Stimulated activated CD4-positive, alpha-beta T cell treated with anti-CD3 and anti-CD28 coated beads, Interleukin-1b, Interleukin-23, amount 100 ng/mL, for 1 hour (primary cell): ENCODE data around the gene CDK14.

ENCODE experiments used
- DNase-seq, 2 donors: peaks; one replicate each; pipeline ENCODE4 v3.0.0-alpha.2; 2020; ENCODE audit warnings: low read depth in 2 of 2

Gene CDK14

GRCh38 chr7:90596671-90597562 lies 796 bp downstream of the CDK14 start:
- DNase-seq = no peak

- DNase-seq = no peak
Measured at GRCh38 chr7:90597563-90598253, 1.6 kb downstream of the CDK14 start.

- no peak for DNase-seq
Measured at GRCh38 chr7:90599038-90599437, 2.9 kb downstream of the CDK14 start.

DNA sequence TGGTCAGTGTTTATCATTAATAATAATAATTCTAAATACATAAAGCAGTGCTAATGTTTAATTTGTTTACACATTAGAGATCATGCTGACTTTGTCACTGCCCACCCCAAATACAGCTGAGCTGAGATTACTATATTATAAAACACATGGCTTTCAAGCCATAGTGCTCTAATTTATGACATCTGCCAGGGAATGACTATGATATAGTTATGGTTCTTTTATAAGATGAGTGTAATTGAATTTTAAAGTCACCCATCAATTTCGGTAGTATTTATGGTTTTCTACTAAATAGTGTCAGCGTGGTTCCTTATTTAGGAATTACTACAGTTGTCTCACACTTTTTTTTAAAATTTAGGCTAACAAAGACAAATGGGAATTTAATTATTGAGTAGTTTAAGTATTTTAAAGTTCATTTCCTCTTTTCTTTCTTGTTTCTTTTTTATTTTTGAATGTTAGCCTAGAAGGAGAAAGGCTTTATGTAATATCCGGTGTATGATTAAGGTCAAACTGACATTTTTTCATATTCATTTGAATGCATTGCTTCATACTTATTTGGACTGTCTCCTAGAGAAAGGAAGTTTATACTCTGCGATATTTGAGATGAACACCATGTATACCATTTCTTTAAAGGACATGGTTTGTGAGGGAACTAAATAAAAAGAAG lies 3.9 kb downstream of the CDK14 start:
- DNase-seq = no peak

DNA sequence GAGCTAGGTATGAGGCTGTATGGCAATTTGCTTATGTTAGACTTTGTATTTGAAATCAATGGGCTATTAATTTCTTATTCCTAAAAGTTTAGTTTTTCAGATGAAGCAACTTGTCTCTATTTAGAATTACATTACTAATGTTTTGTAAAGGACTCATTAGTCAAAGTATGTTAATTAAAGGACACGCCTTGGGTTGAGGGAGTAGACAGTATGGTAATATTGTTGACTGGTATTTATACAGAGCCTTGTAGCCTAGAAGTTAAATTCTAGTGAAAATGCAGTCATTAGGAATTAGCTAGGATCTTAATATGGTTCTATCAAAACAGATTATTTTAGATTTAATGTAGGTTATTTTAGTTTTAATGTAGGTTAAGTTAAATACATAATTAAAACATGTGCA lies 6.2 kb downstream of the CDK14 start:
- DNase-seq = no peak

- DNase-seq = no peak
Measured at GRCh38 chr7:90603346-90603745, 7.2 kb downstream of the CDK14 start.

DNA sequence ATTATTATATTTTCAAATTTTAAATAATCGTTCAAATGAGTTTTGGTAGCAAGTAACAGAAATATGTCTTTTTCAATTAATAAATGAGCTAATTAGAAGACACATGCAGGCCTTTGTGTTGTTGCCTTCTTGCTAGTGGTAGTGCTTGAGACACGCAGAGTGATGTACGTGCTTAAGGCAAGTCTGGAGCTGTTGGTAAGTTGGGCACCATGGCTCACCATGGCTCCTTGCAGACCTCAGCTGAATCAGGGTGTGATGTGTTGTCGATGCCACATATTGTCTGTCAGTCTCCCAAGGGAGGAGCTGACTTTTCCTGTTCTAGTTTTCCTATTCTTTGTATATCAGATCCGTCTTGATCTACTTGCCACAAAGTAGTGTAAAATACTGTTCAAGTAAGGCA lies 8.3 kb downstream of the CDK14 start:
- no peak for DNase-seq

- DNase-seq = no peak
Measured at GRCh38 chr7:90605055-90605454, 8.9 kb downstream of the CDK14 start.

DNA sequence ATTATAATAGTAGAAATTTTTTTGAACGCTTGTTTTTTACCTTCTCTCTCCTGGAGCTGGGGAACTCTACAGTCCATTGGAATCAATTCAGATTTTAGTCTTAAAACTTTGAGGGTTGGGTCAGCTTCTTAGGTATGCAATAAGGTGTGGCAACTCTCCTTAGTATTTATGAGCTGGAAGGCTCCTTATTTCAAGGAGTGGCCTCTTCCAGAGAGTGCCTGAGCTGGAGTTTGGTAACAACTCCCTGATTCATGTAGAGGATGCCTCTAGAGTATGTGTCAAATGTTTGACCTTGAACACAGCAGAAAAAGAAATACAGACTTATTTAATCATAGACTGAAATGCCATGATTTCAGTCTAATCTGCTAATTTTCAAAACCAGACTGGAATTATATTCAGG lies 11.1 kb downstream of the CDK14 start:
- no peak for DNase-seq

DNA sequence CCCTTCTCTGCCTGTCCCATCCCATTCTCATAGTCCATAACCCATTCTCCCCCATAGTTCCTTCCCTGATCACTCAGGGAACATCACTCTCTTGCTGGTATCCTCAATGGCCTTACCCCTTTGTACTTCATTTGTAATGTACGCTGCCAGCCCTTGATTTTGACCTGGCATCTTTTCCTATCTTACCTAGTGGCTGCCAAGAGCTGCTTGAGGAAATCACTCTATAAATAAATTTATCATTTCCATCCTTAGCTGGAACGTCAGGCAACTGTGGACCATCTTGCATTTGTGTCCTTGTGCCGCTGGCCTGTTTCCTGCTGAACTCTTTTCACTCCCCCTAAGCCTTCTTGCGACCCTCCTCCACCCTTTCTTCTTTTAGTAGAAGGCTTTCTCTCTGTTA lies 14.0 kb downstream of the CDK14 start:
- DNase-seq = no peak

- no peak for DNase-seq
Measured at GRCh38 chr7:90611115-90611514, 15.0 kb downstream of the CDK14 start.

GRCh38 chr7:90613088-90613498 lies 17.0 kb downstream of the CDK14 start:
- DNase-seq = no peak

- DNase-seq = no peak
Measured at GRCh38 chr7:90617442-90617841, 21.3 kb downstream of the CDK14 start.

DNA sequence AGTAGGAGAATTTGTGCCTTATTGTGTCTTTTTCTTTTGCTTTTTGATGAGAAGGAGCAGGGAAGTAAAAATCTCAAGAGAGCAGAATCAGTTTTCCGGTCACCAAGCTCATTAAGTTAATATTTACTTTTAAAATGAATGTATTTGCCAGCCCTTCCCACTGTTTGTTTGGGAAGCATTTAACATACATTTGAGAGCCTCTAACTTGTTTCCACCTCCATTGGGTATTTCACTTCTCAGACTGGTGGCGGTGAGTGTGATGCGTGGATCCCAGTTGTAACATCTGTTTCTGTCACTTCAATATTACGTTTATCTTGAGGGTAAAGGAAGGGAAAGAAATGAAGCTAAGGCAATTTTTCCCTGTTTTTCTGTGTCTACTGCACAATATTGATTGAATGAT lies 22.8 kb downstream of the CDK14 start:
- no peak for DNase-seq

- DNase-seq = no peak
Measured at GRCh38 chr7:90621125-90621746, 25.1 kb downstream of the CDK14 start.

DNA sequence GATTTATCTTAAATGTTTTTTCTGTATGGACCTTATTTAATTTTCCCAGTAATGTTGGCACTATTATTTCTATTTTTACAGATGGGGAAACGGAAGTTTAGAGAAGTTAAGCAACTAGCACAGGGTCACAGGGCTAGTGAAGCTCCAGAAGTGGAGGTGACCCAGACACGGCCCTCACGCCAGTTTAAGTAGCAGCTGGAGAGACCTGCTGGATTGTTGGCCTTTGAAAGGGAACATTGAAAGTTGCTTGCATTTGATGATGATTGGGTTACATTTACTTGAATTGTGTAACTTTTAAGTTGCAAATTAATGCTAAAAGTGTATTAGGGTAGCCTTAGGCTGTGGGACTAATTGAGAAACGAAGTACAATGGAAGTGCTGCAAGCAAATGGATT lies 25.6 kb downstream of the CDK14 start:
- no peak for DNase-seq

GRCh38 chr7:90622670-90623069 lies 26.5 kb downstream of the CDK14 start:
- DNase-seq = no peak

DNA sequence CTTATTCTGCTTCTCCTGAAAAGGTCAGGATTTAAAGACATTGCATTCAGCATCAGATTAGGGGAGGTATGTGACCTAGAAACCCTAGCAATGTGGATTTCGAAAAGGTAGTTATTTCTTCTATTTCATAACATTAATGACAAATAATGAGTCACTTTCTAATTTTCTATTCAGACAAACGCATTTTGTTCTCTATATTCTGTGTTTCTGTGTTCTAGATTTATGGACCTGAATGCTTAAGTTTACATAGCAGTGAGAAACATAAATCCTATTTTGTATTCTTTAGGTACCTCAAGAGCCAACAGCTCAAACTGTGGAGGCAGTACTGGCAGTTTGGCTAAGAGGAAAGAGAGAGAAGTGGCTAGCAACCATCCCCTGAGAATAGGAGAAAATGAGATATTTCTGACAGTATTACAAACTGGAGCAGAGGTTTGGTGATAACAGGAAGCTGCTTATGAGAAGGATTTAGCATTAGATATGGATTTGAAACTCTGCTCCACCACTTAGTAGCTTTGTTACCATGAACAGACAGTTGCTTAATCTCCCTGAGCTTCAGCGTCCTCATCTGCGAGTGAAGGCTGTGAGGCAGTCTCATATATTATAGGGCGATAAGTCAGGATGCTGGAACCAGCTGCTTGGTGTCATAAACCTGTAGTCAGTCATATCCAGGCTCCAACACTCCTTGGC lies 28.2 kb downstream of the CDK14 start:
- no peak for DNase-seq

- DNase-seq = no peak
Measured at GRCh38 chr7:90625051-90625450, 28.9 kb downstream of the CDK14 start.

GRCh38 chr7:90625562-90625961 lies 29.4 kb downstream of the CDK14 start:
- no peak for DNase-seq

- DNase-seq = no peak
Measured at GRCh38 chr7:90626013-90626412, 29.9 kb downstream of the CDK14 start.
